HS-27A (cell line): ENCODE data around the gene DES.

Experiments
- DNase-seq: peaks from one replicate; pipeline ENCODE4 v3.0.0-alpha.2; 2012; ENCODE audit warnings: low read depth, missing footprints

DES gene

GRCh38 chr2:219474285-219475060 lies 56.3 kb downstream of the DES start:
- no peak for DNase-seq

- no peak for DNase-seq
Measured at GRCh38 chr2:219475278-219475677, 57.1 kb downstream of the DES start.

GRCh38 chr2:219475697-219476651 lies 57.8 kb downstream of the DES start:
- DNase-seq = no peak
